NCI-H146 treated with DMSO at 0.1 percent for 48 hours (cell line): ENCODE data around the gene SARNP.

ENCODE experiments used
- DNase-seq: peaks from one replicate; lab custom pipeline; 2025; ENCODE audit not compliant: unreplicated experiment; lab: John Stamatoyannopoulos, UW

Gene SARNP

GRCh38 chr12:55711786-55712553 is 105.6 kb downstream of the SARNP start:
- DNase-seq, result no peak

DNA sequence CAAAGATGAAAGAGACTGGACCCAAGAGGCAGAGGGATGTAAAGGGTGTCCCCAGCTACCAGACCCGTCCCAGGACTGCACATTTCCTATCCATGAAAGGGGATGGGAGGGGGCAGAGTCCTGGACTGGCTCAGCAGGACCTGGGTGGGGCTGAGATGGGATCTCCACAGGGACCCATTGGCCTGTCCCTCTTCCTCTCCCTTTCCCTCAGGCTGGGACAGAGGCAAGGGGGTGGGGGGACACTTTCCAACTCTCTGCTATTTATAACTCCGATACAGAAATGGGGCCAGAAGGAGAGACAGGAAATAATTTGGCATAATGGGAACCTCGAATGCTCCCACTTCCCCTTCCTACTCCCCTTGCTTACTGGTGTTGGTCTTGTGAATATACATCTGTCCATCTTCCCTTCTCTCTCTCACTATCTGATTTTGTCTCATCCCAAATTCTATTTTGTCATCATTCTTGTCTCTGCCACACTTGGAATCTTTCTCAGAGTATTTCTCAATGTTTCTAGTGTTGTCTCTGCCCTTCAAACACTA is 108.8 kb downstream of the SARNP start:
- DNase-seq, result no peak

DNA sequence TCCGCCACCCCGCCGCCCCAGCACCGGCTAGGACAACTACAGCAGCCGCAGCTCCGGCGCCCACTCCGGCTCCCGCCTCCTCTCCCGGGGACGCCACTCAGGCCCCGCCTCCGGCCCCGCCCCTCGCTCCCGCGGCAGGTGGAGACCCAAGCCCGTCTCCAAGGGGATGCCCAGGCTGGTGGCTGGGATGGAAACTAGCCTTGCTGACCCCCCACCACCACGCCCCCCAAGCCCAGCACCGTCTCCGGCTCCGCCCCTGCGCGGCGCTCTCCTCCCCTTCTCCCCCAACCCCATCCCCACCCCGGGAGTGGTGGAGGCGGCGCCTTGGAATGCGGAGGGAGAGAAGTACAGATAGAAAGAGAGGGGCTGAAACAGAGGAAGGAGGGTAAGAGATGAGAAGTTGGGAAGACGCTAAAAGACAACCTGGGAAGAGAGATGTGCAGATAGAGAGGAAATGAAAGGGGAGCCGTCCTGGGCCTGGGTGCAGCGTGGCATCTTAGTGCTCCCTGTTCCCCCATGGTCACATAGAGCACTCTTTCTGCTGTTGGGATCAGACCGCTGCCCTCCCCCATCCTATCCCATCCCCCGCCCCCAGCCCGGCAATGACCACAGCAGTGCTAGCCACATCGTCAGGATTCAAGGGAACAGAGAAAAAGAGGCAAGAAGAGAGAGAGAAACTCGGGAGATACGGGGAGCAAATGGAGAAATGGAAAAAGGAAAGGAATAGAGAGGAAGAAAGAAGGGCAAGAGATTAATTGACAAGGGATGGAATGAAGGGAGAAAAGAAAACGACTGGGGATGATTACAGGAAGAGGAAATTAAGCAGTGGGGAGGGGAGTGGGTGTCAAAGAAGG is 109.5 kb downstream of the SARNP start, which contains the start of gene ITGA7:
TSS of gene ITGA7 (minus strand) at position 64 of the 854 bp plus-strand sequence. CDS start 222 bp downstream, outside the sequence.
- peak; percentile 71 for DNase-seq
